Stomach (tissue), 4 donors: ENCODE data around the gene KIAA1671.

Experiments used
- EP300 ChIP-seq: sonication (generic); formaldehyde crosslinking; IDR thresholded peaks from one replicate; pipeline ENCODE4 v1.6.1; 2017; ENCODE audit warnings: antibody characterized with exemption
- POLR2A ChIP-seq, 4 donors: fragments of 450-650 bp; IDR thresholded peaks; one replicate each; pipeline ENCODE4 v1.6.1; 2016; ENCODE audit warnings: antibody characterized with exemption in 4 of 4, control low read depth in 2 of 4, mild to moderate bottlenecking in 1 of 4, moderate library complexity in 1 of 4
- TF ChIP-seq, protein P1 (sequence below), 7 experiments: fragments of 450-650 bp in 4 of 7; fragments of 200-600 bp in 3 of 7; sonication (generic) in 3 of 7; IDR thresholded peaks; one replicate each; pipeline ENCODE4 v1.5.1; 2016 to 2019; ENCODE audit warnings: antibody characterized with exemption in 7 of 7, control low read depth in 2 of 7, mild to moderate bottlenecking in 1 of 7

DNA sequence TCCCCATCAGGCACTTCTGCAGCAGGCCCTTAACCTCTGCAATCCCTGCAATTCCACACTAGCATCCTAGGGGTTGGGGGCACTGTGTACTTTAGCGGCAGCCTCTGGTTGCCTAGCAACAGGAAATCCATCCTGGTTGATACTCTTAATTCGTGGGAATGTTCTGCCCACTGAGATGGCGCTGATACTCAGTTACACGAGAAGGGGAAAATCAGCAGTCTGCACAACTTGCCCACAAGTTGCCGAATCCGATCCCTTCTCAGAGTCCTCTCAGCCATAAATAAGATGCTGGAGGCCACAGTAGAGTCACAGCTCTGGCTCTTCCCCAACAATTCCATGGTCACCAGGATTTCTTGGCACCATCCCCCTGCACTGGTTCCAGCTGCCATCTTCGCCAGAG is 189.6 kb downstream of the KIAA1671 start:
- TF ChIP-seq POLR2A (IDR thresholded peaks at IDR 0.05) (no peak), EP300 (no peak)
- TF ChIP-seq, protein P1, sequence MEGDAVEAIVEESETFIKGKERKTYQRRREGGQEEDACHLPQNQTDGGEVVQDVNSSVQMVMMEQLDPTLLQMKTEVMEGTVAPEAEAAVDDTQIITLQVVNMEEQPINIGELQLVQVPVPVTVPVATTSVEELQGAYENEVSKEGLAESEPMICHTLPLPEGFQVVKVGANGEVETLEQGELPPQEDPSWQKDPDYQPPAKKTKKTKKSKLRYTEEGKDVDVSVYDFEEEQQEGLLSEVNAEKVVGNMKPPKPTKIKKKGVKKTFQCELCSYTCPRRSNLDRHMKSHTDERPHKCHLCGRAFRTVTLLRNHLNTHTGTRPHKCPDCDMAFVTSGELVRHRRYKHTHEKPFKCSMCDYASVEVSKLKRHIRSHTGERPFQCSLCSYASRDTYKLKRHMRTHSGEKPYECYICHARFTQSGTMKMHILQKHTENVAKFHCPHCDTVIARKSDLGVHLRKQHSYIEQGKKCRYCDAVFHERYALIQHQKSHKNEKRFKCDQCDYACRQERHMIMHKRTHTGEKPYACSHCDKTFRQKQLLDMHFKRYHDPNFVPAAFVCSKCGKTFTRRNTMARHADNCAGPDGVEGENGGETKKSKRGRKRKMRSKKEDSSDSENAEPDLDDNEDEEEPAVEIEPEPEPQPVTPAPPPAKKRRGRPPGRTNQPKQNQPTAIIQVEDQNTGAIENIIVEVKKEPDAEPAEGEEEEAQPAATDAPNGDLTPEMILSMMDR (IDR thresholded peaks at IDR 0.05): no peak
